ENCODE results near the gene PARP2.
"Not testable (repeated sequence)": the region's sequence is repeated elsewhere in the genome, so short reads cannot be mapped to it uniquely, and the experiment has no call there.

PARP2 gene

GRCh38 chr14:20343862-20344220 is 406 bp downstream of the PARP2 start:
- DNase-seq (ENCODE audit: low spot score): no peak
- in situ Hi-C loops (cut with MboI; ENCODE audit: low sequenced_read_pairs, unreplicated experiment): loop anchor here (25.0 kb wide), 1 partner anchor 518 kb away; no protein-coding TSS in a partner anchor
- TF ChIP-seq, protein P1, sequence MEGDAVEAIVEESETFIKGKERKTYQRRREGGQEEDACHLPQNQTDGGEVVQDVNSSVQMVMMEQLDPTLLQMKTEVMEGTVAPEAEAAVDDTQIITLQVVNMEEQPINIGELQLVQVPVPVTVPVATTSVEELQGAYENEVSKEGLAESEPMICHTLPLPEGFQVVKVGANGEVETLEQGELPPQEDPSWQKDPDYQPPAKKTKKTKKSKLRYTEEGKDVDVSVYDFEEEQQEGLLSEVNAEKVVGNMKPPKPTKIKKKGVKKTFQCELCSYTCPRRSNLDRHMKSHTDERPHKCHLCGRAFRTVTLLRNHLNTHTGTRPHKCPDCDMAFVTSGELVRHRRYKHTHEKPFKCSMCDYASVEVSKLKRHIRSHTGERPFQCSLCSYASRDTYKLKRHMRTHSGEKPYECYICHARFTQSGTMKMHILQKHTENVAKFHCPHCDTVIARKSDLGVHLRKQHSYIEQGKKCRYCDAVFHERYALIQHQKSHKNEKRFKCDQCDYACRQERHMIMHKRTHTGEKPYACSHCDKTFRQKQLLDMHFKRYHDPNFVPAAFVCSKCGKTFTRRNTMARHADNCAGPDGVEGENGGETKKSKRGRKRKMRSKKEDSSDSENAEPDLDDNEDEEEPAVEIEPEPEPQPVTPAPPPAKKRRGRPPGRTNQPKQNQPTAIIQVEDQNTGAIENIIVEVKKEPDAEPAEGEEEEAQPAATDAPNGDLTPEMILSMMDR (IDR thresholded peaks at IDR 0.05; ENCODE audit: borderline replicate concordance, control extremely low read depth, extremely low read depth, insufficient read depth, missing control alignments): no peak

DNA sequence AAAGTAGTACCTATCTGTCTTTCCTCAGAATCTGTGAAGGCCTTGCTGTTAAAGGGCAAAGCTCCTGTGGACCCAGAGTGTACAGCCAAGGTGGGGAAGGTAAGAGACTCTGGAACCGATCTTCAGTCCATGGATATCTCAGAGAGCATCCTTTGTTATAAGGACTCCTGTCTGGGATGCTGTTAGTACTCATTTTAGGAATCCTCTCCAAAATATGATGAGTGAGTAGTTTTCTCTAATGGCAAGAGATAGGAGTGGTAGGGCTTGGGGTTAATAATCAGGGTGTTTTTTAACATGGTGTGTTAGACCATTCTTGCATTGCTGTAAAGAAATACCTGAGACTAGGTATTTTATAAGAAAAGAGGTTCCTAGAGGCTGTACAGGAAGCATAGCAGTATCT is 1.9 kb downstream of the PARP2 start:
- DNase-seq (ENCODE audit: low spot score): no peak
- TF ChIP-seq, protein P1 (IDR thresholded peaks at IDR 0.05; ENCODE audit: borderline replicate concordance, control extremely low read depth, extremely low read depth, insufficient read depth, missing control alignments): no peak
- in situ Hi-C loops (cut with MboI; ENCODE audit: low sequenced_read_pairs, unreplicated experiment): loop anchor here (25.0 kb wide), 1 partner anchor 517 kb away; no protein-coding TSS in a partner anchor

DNA sequence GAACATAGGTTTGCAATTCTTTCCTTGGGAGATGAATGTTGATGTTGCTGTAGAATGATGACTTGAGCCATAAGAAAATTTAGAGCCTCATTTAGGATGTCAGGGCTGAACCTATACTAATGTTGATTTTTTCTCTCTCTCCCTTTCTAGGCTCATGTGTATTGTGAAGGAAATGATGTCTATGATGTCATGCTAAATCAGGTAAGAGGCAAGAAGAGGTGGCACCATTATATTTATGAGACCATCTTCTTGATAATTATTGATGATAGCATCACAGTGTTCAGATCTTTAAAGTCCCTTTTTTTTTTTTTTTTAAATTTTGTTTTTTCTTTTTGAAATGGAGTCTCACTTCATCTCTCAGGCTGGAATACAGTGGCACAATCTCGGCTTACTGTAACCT is 3.3 kb downstream of the PARP2 start:
- in situ Hi-C loops (cut with MboI; ENCODE audit: low sequenced_read_pairs, unreplicated experiment): loop anchor here (25.0 kb wide), 1 partner anchor 516 kb away; no protein-coding TSS in a partner anchor
- TF ChIP-seq, protein P1 (IDR thresholded peaks at IDR 0.05; ENCODE audit: borderline replicate concordance, control extremely low read depth, extremely low read depth, insufficient read depth, missing control alignments): no peak
- no peak for DNase-seq (ENCODE audit: low spot score)

- no peak for DNase-seq (ENCODE audit: low spot score)
- in situ Hi-C loops (cut with MboI; ENCODE audit: low sequenced_read_pairs, unreplicated experiment): loop anchor here (25.0 kb wide), 1 partner anchor 515 kb away; no protein-coding TSS in a partner anchor
- TF ChIP-seq, protein P1 (IDR thresholded peaks at IDR 0.05; ENCODE audit: borderline replicate concordance, control extremely low read depth, extremely low read depth, insufficient read depth, missing control alignments): no peak
Measured at GRCh38 chr14:20347747-20348146, 4.3 kb downstream of the PARP2 start.

GRCh38 chr14:20350282-20350681 is 6.8 kb downstream of the PARP2 start:
- TF ChIP-seq, protein P1 (IDR thresholded peaks at IDR 0.05; ENCODE audit: borderline replicate concordance, control extremely low read depth, extremely low read depth, insufficient read depth, missing control alignments): no peak
- DNase-seq (ENCODE audit: low spot score): no peak
- in situ Hi-C loops (cut with MboI; ENCODE audit: low sequenced_read_pairs, unreplicated experiment): no loop called here

DNA sequence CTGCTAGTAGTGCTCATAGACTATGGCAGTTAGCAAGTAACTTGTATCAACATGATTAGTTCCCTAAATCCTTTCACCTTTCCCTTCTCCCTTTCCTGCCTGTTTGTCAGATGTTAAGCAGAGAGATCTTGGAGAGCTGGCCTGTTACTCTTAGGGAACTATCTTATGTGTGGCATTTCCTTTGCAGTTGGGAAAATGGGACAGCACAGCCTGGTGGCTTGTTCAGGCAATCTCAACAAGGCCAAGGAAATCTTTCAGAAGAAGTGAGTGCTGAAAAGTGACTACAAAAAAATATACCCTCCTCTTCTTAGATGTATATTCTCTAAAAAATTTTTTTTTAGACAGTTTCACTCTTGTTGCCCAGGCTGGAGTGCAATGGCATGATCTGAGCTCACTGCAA is 7.4 kb downstream of the PARP2 start:
- in situ Hi-C loops (cut with MboI; ENCODE audit: low sequenced_read_pairs, unreplicated experiment): no loop called here
- TF ChIP-seq, protein P1 (IDR thresholded peaks at IDR 0.05; ENCODE audit: borderline replicate concordance, control extremely low read depth, extremely low read depth, insufficient read depth, missing control alignments): no peak
- DNase-seq (ENCODE audit: low spot score): no peak

GRCh38 chr14:20356422-20356821 is 13.0 kb downstream of the PARP2 start:
- no peak for DNase-seq (ENCODE audit: low spot score)
- TF ChIP-seq, protein P1 (IDR thresholded peaks at IDR 0.05; ENCODE audit: borderline replicate concordance, control extremely low read depth, extremely low read depth, insufficient read depth, missing control alignments): no peak
- in situ Hi-C loops (cut with MboI; ENCODE audit: low sequenced_read_pairs, unreplicated experiment): no loop called here

GRCh38 chr14:20358474-20358873 is 15.0 kb downstream of the PARP2 start:
- in situ Hi-C loops (cut with MboI; ENCODE audit: low sequenced_read_pairs, unreplicated experiment); DNase-seq (ENCODE audit: low spot score): not testable (repeated sequence)
